NOMO-1 treated with DMSO at 0.1 percent for 48 hours (cell line): Measurements from ENCODE around the gene PROB1.
"Not testable (repeated sequence)": the region's sequence is repeated elsewhere in the genome, so short reads cannot be mapped to it uniquely, and the experiment has no call there.

Experiments
- DNase-seq: peaks from one replicate; lab custom pipeline; 2025; ENCODE audit not compliant: unreplicated experiment; lab: John Stamatoyannopoulos, UW

Gene PROB1

GRCh38 chr5:139381837-139382761, 12.8 kb downstream of the PROB1 start:
- no peak for DNase-seq

GRCh38 chr5:139379626-139380449, 15.1 kb downstream of the PROB1 start:
- DNase-seq, result no peak

GRCh38 chr5:139378941-139379361, 16.0 kb downstream of the PROB1 start:
- DNase-seq, result no peak

- no peak for DNase-seq
Measured at GRCh38 chr5:139378101-139378825, 16.6 kb downstream of the PROB1 start.

GRCh38 chr5:139377226-139377625, 17.7 kb downstream of the PROB1 start:
- no peak for DNase-seq

- no peak for DNase-seq
Measured at GRCh38 chr5:139376364-139376763, 18.5 kb downstream of the PROB1 start.

- no peak for DNase-seq
Measured at GRCh38 chr5:139374909-139375308, 20.0 kb downstream of the PROB1 start.

GRCh38 chr5:139371482-139372435, 23.1 kb downstream of the PROB1 start:
- DNase-seq, result no peak

GRCh38 chr5:139369181-139369580, 25.7 kb downstream of the PROB1 start:
- no peak for DNase-seq

- no peak for DNase-seq
Measured at GRCh38 chr5:139368613-139369012, 26.3 kb downstream of the PROB1 start.

GRCh38 chr5:139364466-139364865, 30.4 kb downstream of the PROB1 start:
- DNase-seq, result no peak

- no peak for DNase-seq
Measured at GRCh38 chr5:139363937-139364336, 31.0 kb downstream of the PROB1 start.

- no peak for DNase-seq
Measured at GRCh38 chr5:139361835-139362429, 33.0 kb downstream of the PROB1 start.

- no peak for DNase-seq
Measured at GRCh38 chr5:139360384-139360783, 34.5 kb downstream of the PROB1 start.

GRCh38 chr5:139358064-139358463, 36.8 kb downstream of the PROB1 start:
- no peak for DNase-seq

- not testable (repeated sequence) for DNase-seq
Measured at GRCh38 chr5:139355900-139356299, 39.0 kb downstream of the PROB1 start.

GRCh38 chr5:139354186-139354585, 40.7 kb downstream of the PROB1 start:
- DNase-seq, result no peak

GRCh38 chr5:139347863-139348262, 47.0 kb downstream of the PROB1 start:
- DNase-seq, result not testable (repeated sequence)

- not testable (repeated sequence) for DNase-seq
Measured at GRCh38 chr5:139345442-139345841, 49.5 kb downstream of the PROB1 start.

- no peak for DNase-seq
Measured at GRCh38 chr5:139344177-139344576, 50.7 kb downstream of the PROB1 start.
